HCT116 (cell line): ENCODE results near the gene MAP2K5.
A peak's percentile ranks its signal among the peaks of the same experiment; 100 is the strongest.

Source experiments
- CEBPB ChIP-seq: IDR thresholded peaks from 2 replicates; pipeline ENCODE4 v1.6.1; 2012; ENCODE audit warnings: low read depth
- CTCF ChIP-seq, 3 experiments: fragments of 200-600 bp in 1 of 3; sonication (generic) in 1 of 3; IDR thresholded peaks in 2 of 3; conservative IDR thresholded peaks in 1 of 3; 2 replicates each; pipeline ENCODE4 v1.5.1; 2012 to 2017; ENCODE audit warnings: low read depth in 2 of 3, low read length in 2 of 3, antibody characterized with exemption in 1 of 3, borderline replicate concordance in 1 of 3, control low read depth in 1 of 3, mild to moderate bottlenecking in 1 of 3, mixed read lengths in 1 of 3, mixed run types in 1 of 3, moderate library complexity in 1 of 3; ENCODE audit not compliant: insufficient read depth in 1 of 3
- POLR2A ChIP-seq: IDR thresholded peaks from 2 replicates; pipeline ENCODE4 v1.7.0; 2011; ENCODE audit warnings: borderline replicate concordance; ENCODE audit not compliant: insufficient read depth, insufficient read length; ENCODE audit errors: extremely low read depth
- POLR2AphosphoS5 ChIP-seq: IDR thresholded peaks from 2 replicates; pipeline ENCODE4 v1.6.1; 2011; ENCODE audit warnings: mild to moderate bottlenecking, low read depth, low read length, moderate library complexity
- RAD21 ChIP-seq: IDR thresholded peaks from 2 replicates; pipeline ENCODE4 v1.6.1; 2012; ENCODE audit warnings: low read depth, mild to moderate bottlenecking
- REST ChIP-seq: IDR thresholded peaks from 2 replicates; pipeline ENCODE4 v1.6.1; 2012; ENCODE audit warnings: low read depth
- TCF7L2 ChIP-seq: IDR thresholded peaks from 2 replicates; pipeline ENCODE4 v1.7.0; 2011; ENCODE audit warnings: borderline replicate concordance, inconsistent platforms; ENCODE audit not compliant: insufficient read depth, insufficient read length; ENCODE audit errors: extremely low read depth

- TF ChIP-seq CEBPB (no peak), CTCF (IDR thresholded peaks at IDR 0.05 in 2 of 3, conservative IDR thresholded peaks at IDR 0.05 in 1 of 3; ENCODE audit: borderline replicate concordance in 1 of 3, insufficient read depth in 1 of 3, low read depth in 2 of 3, low read length in 2 of 3) (no peak), POLR2AphosphoS5 (peak; percentile 83; the same call in 1 of the 2 replicates), REST (no peak), RAD21 (peak; percentile 22; the same call in 1 of the 2 replicates), POLR2A (peak; percentile 64), TCF7L2 (peak; percentile 81)
Observed at GRCh38 chr15:67521029-67521782, 21.3 kb upstream of the MAP2K5 start, which contains the start of gene C15orf61.
